HG03159 (cell line): Measurements from ENCODE around the gene UBN1.

Experiments
- ATAC-seq: cut with Tn5 transposase; IDR thresholded peaks from one replicate; pipeline ENCODE4 v1.9.1; 2021; ENCODE audit warnings: mild to moderate bottlenecking, moderate library complexity; ENCODE audit not compliant: unreplicated experiment

Gene UBN1

DNA sequence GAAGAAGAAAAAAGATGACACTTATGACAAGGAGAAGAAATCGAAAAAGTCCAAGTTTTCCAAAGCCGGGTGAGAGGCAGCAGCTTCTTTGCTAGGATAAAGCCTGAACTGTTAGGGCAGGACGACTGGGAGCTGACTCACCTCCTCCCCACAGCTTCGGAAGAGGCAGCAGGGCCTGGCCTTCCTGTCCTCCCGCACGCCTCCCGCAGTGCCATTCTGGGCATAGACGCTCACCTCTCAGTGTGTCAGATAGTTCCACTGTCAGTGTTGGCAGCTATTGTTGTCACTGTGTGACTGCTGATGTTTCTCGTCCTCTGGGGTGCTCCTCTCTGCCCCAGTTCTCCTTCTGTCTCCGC, 12.6 kb downstream of the UBN1 start:
- ATAC-seq = no peak

DNA sequence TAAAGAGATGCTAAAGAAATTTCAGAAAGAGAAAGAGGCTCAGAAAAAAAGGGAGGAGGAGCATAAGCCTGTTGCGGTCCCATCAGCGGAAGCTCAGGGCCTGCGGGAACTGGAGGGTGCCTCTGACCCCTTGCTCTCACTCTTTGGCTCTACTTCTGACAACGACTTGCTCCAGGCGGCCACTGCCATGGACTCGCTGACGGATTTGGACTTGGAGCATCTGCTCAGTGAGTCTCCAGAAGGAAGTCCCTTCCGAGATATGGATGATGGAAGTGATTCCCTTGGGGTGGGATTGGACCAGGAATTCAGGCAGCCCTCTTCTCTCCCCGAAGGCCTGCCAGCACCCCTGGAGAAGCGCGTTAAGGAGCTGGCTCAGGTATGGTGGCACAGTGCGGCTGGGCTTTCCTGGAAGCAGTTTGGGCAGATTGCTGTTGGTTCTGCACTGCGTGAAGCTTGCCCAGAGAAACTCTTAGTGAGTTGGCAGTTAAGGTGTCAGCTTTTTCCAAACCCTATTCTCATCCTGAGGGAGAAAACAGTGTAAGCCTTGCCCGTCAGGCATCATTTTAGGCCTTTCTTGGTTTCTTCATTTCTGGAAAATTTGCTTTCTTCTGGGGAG, 13.6 kb downstream of the UBN1 start:
- ATAC-seq = no peak

DNA sequence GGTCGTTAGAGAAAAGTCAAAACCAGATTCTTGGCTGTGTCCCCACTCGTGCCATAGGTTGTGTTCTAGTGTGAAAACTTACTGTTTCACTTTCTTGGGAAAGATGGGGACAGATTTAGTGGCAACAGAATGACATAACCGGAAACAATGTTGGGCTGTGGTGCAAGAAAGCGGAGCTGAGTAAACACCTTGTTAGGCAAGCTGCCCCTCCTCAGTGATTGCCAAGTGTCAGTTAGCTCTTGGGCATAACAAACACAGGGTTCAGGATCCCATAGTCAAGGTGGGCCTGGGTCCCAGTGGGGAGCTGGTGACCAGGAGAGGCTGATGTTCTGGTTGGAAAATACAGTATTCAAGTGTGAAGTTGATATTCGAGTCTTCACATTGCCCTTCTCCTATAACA, 15.4 kb downstream of the UBN1 start:
- no peak for ATAC-seq

DNA sequence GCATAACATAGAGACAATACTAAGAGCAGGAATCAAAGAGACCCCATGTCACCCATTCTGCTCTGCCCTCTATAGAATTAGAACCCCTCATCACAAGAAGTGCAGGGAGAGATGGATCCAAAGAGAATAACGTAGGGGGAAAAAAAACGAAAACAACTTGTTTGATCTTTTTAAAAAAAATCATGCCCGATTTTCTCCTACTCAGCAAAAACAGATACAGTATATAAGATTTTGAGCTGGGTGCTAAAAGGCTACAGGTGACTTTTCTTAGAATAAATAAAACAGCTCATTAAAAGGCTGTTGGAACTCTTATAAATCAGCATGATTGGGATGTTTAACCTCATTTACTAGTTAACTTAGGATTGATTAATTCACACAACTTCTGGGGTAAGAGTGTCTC, 17.4 kb downstream of the UBN1 start:
- ATAC-seq = no peak

DNA sequence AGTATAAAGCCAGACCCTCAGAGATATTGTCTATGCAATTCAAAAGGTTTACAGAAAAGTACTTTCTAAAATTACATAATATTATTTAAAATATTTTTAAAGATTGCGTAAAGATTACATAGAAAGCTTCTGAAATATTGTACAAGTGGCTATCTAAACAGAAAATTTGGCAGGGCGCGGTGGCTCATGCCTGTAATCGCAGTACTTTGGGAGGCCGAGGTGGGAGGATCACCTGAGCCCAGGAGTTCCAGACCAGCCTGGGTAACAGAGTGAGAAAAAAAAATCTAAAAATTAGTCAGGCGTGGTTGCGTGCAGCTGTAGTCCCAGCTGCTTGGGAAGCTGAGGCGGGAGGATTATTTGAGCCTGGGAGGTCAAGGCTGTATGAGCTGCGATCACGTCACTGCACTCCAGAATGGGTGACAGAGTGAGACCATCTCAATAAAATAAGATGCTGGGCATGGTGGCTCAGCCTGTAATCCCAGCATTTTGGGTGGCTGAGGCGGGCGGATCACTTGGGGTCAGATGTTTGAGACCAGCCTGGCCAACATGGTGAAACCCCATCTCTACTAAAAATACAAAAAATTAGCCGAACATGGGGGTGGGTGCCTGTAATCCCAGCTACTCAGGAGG, 18.1 kb downstream of the UBN1 start:
- no peak for ATAC-seq

DNA sequence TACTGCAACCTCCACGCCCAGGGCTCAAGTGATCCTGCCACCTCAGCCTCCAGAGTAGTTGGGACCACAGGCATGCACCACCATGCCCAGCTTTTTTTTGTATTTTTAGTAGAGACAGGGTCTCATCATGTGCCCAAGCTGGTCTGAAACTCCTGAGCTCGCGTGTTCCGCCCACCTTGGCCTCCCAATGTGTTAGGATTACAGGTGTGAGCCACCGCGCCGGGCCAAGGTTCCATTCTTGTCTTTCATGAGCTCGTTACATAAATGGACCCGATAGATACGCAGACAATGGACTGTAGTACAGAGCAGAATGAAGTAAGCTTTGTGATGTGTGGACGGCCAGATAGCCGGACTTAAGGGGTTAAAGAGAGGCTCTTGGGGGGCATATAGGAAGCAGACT, 19.3 kb downstream of the UBN1 start:
- no peak for ATAC-seq

DNA sequence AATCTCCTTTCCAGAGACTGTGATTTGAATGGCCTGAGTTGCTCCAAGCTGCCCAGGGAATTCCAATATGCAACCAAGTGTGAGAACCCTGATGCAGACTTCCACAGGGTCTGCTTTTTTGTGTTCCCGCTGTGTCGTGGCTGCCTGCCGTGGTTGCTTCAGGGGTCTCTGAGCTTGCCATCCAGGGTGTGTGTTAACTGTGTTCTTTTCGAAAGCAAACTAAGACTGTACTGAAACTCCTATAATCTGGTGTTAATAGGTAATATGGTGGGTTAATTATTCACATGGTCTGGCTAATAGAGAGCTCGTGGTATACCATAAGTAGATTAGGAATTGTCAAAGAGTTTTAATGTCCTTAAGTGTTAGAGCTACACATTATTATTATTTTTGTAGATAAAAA, 20.7 kb downstream of the UBN1 start:
- no peak for ATAC-seq

DNA sequence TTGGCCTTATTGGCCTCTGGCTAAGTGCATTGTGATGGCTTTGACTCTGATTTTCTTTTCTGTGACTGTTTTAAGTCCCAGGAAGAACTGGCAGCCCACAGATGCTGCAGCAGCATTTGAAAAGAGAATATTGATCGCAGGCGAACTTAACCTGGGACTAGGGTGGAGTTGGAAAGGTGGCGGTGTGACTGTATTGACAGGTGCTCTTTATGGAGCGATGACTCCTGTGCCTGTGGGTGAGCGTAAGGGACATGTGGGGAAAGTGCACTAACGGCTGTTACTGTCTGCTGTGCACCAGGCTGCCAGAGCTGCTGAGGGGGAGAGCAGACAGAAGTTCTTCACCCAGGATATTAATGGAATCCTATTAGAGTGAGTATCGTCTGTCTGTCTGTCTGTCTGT, 21.3 kb downstream of the UBN1 start:
- no peak for ATAC-seq

DNA sequence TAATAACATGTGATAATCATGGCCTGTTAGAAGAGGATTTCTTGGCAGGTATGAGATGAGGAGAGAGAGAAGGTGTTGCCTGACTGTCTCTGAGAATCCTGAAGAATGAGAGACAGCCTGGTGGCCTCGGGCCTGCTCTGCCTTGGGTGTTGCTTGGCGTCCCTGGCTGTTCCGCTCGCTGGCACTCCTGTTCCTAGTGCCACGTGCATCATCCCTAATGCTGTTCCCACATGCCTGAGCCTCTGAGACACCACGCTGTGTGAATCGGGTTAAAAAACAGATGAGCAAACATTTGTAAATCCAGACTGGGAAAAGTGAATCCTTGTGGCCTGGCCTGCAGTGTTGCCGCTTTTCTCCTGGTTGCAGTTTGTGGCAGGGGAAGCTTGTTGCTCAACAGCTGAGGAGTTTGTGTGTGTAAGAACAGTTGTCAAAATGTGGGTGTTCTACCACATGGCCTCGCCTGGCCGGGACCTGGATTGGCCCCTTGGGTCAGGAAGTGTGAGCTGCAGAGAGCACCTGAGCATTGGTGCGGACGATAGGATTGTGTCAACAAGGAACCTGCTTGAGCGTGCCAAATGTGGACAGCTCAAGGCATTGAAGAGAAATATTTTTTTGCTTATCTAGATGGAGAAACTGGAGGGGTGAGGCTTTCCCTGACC, 22.0 kb downstream of the UBN1 start:
- no peak for ATAC-seq

DNA sequence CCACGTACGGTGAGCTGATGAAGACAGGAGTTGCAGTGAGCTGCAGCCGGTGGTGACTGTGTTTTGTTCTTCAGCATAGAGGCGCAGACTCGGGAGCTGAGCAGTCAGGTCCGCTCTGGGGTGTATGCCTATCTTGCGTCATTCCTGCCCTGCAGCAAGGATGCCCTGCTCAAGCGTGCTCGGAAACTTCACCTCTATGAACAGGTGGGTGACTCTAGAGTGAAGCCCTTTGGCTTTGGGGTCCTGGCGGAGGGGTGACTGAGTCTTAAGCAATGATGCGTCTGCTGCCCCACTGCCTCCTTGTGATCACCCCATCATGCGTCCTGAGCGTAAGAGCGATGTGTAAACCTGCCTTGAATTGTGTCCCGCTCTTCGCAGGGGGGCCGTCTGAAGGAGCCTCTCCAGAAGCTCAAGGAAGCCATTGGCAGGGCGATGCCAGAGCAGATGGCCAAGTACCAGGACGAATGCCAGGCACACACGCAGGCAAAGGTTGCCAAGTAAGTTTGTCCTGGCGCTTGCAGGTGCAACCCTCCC, 22.9 kb downstream of the UBN1 start:
- no peak for ATAC-seq

DNA sequence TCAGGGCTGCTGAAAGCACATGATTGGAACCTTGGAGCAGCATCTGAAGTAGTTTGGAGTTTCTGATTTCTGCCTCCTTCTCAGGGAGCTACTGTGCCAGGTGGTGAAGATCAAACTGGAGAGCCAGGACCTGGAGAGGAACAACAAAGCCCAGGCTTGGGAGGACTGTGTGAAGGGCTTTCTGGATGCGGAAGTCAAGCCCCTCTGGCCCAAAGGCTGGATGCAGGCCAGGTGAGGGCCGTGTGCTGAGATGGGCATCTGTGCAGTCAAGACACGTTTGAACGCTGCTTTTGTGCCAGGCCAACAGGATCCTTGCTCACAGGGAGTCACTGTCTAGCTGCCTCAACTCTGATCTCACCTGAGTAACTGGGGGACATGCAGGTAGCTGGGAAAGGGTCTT, 23.8 kb downstream of the UBN1 start:
- ATAC-seq = no peak

DNA sequence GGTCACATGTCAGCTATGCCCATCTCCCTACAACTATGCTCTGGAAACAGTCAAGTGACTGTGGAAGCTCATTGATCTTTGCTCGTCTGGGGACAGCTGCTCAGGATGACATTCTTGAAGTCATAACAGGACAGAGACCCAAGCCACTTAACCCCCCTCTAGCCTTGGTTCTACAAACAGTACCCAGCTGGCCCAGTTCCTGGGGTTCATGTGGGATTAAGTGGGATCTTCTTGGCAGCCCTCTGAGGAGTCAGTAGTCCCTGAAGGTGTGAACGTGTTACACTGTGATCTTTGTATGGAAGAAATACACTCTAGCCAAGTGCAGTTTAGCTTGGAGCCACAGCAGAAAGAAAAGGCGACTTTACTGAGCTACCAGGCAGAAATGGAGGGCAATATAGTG, 25.8 kb downstream of the UBN1 start:
- ATAC-seq = no peak

DNA sequence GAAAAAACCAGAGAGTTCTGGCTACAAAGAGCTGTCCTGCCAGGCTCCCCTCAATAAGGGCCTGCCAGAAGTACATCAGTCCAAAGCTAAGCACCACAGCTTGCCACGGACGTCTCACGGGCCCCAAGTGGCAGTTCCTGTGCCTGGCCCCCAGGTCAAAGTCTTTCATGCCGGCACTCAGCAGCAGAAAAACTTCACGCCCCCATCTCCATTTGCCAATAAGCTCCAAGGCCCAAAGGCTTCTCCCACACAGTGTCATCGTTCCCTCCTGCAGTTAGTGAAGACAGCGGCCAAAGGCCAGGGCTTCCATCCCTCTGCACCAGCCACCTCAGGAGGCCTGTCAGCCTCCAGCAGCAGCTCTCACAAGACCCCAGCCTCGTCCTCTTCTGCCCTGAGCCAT, 27.4 kb downstream of the UBN1 start:
- no peak for ATAC-seq

DNA sequence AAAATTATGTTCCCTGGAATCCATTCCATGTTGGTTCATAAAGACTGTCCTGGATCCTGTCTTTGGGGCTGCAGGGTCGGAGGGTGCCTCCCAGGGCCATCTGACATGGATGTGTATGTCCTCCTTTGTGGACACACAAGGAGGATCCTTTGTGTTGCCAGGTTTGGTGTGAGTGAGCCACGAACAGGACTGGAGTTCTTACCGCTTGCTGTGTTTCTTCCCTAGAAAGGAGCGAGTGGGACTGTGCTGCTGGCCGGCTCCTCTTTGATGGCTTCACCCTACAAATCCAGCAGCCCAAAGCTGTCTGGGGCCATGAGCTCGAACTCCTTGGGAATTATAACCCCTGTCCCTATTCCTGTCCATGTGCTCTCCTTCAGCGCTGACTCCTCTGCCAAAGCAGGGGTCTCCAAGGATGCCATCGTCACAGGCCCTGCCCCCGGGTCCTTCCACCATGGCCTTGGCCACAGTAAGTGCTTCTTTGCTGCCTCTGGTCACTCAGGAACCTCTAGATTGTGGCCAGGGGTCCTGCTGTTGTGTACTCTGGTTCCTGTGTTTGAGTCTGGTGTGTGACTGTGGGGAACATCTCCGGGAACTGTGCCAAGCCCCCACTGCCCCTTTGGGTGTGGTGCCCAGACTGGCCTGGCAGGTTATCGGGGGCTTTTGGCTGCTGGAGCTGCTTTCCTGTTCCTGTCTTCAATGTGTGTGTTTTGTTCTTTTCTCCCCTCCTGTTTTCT, 29.5 kb downstream of the UBN1 start:
- no peak for ATAC-seq

DNA sequence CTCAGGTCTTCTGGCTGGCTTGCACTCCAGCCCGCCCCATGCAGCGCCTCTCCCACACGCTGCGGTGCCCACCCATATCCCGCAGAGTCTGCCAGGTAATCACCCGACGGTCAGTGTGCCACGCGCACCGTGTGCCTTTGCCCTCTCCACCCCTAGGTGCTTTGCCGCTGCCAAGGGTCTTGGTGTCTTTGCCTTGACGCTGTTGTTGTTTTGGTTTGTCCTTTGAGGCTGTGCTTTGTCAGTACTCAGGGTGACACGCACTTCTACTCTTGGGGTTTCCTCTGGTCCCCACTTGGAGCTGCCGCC, 30.1 kb downstream of the UBN1 start:
- no peak for ATAC-seq

DNA sequence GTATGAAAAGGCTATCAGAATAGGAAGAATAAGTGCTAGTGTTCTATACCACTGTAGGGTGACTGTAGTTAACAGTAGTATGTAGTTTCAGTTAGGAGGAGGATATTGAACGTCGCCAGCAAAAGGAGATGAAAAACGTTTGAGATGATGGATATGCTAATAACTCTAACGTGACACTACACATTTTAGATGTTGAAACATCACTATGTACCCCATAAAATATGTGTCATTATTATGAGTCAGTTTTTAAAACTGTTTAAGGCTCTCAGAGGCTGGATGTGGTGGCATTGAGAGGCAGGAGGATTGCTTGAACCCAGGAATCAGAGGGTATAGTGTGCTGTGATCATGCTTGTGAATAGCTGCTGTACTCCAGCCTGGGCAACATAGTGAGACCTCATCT, 31.8 kb downstream of the UBN1 start:
- no peak for ATAC-seq

DNA sequence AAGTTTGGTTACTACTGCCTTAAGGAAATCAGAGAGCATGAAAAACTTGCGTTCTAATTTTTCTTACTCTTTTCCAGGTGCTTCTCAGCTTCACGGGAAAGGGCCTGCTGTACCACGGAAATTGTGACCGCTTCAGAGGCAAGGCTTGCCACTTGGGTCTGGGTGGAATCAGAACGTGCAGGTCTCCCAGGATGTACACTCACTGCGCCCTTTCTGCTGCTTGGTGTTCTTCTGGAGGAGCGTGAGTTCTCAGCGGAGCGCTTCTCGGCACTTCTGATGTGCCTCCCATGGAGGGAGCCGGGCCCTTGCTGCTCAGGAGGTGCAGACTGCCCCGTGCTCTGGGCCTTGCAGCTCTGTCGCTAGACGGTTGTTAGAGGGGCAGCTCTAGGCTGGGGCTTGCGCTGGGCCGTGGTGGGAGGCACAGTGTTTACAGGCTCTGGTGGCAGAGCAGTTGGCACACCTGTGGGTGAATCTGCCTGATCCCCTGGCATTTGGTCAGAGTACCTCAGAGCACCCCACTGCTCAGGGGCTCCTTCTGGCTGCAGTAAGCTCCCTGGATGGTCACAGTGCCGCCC, 32.8 kb downstream of the UBN1 start:
- no peak for ATAC-seq

DNA sequence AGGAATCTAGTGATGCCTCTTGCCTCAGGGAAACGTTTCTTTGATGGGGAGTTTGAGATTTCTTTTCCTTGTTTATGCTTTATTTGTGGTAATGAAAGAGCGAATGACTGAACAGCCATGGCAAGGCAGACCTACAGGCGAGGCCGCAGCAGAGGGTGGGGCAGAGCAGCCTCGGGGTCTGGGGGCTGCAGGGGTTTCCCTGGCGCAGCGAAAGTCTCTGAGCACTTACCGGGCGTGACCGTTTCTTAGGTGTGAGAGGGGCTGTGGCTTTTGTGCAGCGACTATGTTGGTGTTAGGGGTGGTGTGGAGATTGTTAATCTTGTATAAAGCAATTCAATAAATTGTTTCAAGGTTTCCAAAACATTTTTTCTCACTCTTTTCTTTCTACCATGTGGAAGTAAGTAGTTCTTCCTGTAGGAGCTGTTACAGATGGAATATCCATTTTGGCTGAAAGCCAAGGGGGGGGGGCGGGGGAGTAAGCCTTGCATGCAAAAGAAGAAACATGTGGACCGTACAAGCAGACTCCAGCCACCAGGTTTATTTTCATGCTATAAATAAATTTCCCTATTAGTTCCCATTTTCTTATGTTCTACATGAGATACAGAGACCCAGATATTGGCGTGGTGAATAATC, 34.8 kb downstream of the UBN1 start:
- ATAC-seq = no peak

DNA sequence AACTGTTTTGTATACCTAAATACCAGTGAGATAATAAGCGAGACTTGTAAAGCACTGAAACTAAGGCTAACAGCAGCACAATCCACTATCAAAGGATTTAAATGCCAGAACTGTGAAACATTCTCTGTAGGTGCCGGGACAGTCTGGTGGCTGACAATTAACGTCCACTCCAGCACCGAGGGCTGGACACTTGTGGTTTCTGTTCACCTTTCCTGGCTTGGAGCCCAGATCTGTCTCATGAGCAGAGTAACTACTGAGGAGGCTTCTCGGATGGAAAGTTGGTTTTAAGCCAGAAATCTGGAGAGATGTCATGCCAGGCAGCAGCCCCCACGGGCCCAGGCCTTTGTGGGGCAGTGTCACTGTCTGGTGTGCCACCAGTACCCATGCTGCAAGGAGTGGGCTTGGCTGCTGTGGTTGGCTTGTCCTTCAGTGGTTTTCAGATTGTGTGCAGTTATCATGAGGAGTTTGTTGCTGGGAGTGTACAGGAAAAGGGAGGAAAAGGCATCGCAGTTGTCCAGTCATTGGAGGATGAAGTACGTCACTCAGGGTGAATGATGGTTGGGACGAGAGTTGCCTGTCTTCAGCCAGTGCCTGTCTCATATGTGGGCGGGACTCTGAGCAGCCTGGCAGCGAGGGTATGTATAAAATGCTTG, 35.5 kb downstream of the UBN1 start:
- ATAC-seq = no peak

DNA sequence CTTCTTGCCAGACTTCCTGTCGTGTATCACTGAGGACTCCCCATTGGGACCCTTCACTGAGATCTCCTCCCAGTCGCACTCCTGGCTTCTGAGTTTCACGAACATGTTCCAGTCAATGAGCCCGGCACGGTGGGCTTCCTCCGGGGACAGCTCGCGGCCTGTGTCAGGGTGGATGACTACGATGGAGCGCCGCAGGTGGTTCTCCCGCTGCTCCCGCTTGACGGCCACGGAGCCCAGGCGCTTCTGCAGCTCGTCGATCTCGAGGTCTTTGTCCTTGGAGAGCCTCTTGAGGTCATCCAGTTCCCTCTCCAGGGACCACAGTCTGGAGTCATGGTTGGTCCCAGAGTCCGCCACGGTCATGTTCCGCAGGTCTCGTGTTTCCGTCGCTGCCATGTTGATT, 36.2 kb downstream of the UBN1 start:
- no peak for ATAC-seq

DNA sequence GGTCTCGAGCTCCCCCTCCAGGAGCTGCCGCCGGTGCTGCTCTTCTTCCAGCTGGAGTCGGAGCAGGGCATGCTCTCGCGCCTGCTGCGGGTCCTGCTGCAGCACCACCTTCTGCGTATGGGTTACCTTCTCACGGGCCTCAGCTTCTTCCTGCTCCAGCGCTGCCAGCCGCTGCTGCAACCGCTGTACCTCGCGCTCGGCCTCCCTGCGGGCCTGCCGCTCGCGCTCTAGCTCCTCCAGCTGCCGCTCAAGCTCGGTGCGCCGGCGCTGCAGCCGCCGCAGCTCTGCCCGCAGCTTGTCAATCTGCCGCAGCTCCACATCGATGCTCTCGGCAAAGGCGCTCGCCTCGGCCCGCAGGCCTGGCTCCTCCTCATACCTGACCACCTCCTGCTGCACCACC, 36.9 kb downstream of the UBN1 start:
- no peak for ATAC-seq
